Right lobe of liver (tissue), 4 donors: ENCODE measurements around the gene WNT7A.

Experiments used
- CTCF ChIP-seq, 4 donors: fragments of 200-600 bp in 3 of 4; fragments of 450-650 bp in 1 of 4; IDR thresholded peaks; one replicate each; pipeline versions ENCODE4 v1.5.1 to v1.8.0; 2016 to 2022; ENCODE audit warnings: antibody characterized with exemption in 4 of 4, mild to moderate bottlenecking in 2 of 4
- POLR2A ChIP-seq: fragments of 450-650 bp; IDR thresholded peaks from one replicate; pipeline ENCODE4 v1.6.1; 2017; ENCODE audit warnings: antibody characterized with exemption, mild to moderate bottlenecking
- donor health status: DM: no; HTN: no; CAD: no.
- donor health status: DM: no; HTN: no; CAD: no.
- donor health status: DM: no; HTN: yes; CAD: no.

DNA sequence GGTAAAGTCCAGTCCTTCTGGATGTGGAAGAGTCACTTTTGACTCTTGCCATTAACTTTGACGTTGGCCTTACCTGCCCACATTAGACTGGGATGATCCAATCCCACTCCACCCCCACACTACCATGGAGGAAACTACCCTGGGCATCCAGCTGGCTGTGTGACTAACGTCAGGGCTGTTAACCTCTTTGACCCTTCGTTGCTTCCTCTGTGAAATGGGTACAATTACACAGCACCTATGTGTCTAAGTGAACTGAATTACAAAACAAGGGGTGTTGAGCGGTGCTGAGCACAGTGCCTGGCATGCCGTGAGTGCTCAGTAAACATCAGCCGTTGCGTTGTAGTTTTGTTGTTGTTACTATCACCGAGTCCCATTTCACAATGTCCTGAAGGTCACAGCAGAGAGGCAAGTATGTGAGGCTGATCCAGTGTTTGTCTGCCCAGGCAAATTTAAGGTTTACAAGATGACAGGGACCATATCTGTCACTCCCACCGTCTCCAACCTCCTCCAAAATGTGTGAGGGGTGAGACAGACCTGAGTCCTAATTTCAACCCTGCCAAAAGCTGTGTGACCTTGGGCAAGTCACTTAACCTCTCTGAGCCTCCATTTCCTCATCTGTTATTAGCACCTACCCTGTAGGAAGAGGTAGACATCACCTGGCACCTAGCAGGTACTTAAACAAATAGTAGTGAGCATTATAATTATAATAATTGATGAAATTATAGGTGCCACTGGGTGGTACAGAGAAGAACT is 20.9 kb downstream of the WNT7A start:
- TF ChIP-seq CTCF (IDR thresholded peaks at IDR 0.05) (no peak), POLR2A (no peak)
